NOMO-1 (cell line): ENCODE measurements around the gene BPIFA3.

Source experiments
- DNase-seq, 2 experiments: peaks; one replicate each; lab custom pipeline; 2025; ENCODE audit not compliant: unreplicated experiment in 2 of 2; lab: John Stamatoyannopoulos, UW

The BPIFA3 gene

GRCh38 chr20:33211817-33212424, 5.2 kb upstream of the BPIFA3 start:
- DNase-seq, result peak in 1 of 2 experiments; percentile 7

- no peak for DNase-seq
These were observed 7.2 kb downstream of the BPIFA3 start for GRCh38 chr20:33224399-33224798.

GRCh38 chr20:33229843-33230242, 12.7 kb downstream of the BPIFA3 start:
- DNase-seq, result peak; percentile 18 to 53

GRCh38 chr20:33231237-33231636, 14.1 kb downstream of the BPIFA3 start:
- no peak for DNase-seq

GRCh38 chr20:33232486-33233072, 15.4 kb downstream of the BPIFA3 start:
- no peak for DNase-seq

- no peak for DNase-seq
These were observed 16.1 kb downstream of the BPIFA3 start for GRCh38 chr20:33233129-33233774.

- DNase-seq, result no peak
These were observed 16.9 kb downstream of the BPIFA3 start for GRCh38 chr20:33234050-33234449.

- no peak for DNase-seq
These were observed 18.5 kb downstream of the BPIFA3 start, which contains the start of gene BPIFA1 for GRCh38 chr20:33235696-33236095. BPIFA1 (plus strand) TSS chr20:33235996; CDS start chr20:33237712, 1,716 bp downstream.

GRCh38 chr20:33236351-33236750, 19.2 kb downstream of the BPIFA3 start:
- DNase-seq, result no peak

GRCh38 chr20:33237989-33238388, 20.8 kb downstream of the BPIFA3 start:
- DNase-seq, result no peak

GRCh38 chr20:33239418-33239817, 22.3 kb downstream of the BPIFA3 start:
- DNase-seq, result no peak

- DNase-seq, result no peak
These were observed 23.0 kb downstream of the BPIFA3 start for GRCh38 chr20:33239979-33240736.

- DNase-seq, result no peak
These were observed 23.8 kb downstream of the BPIFA3 start for GRCh38 chr20:33240923-33241322.

- DNase-seq, result no peak
These were observed 25.4 kb downstream of the BPIFA3 start for GRCh38 chr20:33242319-33243100.

- DNase-seq, result no peak
These were observed 28.9 kb downstream of the BPIFA3 start for GRCh38 chr20:33246077-33246476.

- no peak for DNase-seq
These were observed 32.3 kb downstream of the BPIFA3 start for GRCh38 chr20:33249456-33249855.

GRCh38 chr20:33250666-33251065, 33.5 kb downstream of the BPIFA3 start:
- no peak for DNase-seq

GRCh38 chr20:33251496-33251895, 34.3 kb downstream of the BPIFA3 start:
- DNase-seq, result no peak

- DNase-seq, result no peak
These were observed 35.3 kb downstream of the BPIFA3 start for GRCh38 chr20:33252460-33252859.

GRCh38 chr20:33255005-33255404, 37.9 kb downstream of the BPIFA3 start:
- no peak for DNase-seq

GRCh38 chr20:33257237-33257636, 40.1 kb downstream of the BPIFA3 start:
- no peak for DNase-seq
